ENCODE results near the gene LRRC63. TPM values are rescaled to one million over a fixed set of nuclear protein-coding genes. Genes with fewer than 3 reads are reported as not detected.

The LRRC63 gene
- total and polyA plus RNA-seq, 2 of the 4 experiments (the other 2 are of a cell fraction): not detected

DNA sequence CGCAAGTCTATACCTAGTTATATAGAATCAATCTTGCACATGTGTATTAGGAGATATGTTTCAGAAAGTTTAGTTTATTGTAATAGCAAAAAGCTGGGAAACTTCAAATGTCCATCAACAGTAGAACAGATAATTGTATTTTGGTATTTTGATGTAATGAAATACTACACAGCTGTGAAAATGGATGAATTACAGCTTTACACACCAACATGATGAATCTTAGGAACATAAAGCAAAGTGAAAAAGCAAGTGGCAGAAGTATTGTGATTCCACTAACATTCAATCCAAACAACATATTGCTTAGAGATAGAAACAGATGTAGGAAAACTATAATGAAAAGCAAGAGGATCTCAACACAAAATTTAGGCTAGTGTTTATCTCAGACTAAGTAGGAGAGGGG, 102.9 kb downstream of the LRRC63 start:
- no CpG with 5 or more reads among the region's 1 CpG for WGBS, 2 experiments (ENCODE audit: extremely low coverage in 2 of 2, insufficient read length in 1 of 2)
- no peak for ATAC-seq (ENCODE audit: low read depth)
- H3K4me3 ChIP-seq (ENCODE audit: insufficient read depth, low read depth, low read length): no peak overlapping the region
- H4K91ac ChIP-seq (ENCODE audit: insufficient read depth, low read depth, low read length): no peak overlapping the region
- H3K23ac ChIP-seq (ENCODE audit: low read depth, low read length): no peak overlapping the region
- no peak overlapping the region for H2AK9ac ChIP-seq (replicated peaks; ENCODE audit: low read depth, low read length, poor library complexity)
- H4K8ac ChIP-seq (ENCODE audit: low read depth in 2 of 2, low read length in 2 of 2): no peak overlapping the region
- no peak overlapping the region for H2BK5ac ChIP-seq (ENCODE audit: low read depth, low read length, poor library complexity, severe bottlenecking)
- no peaks in the 10 kb centered on the region for H3K9me1 ChIP-seq (ENCODE audit: insufficient read depth, low read length)
- no peak overlapping the region for H2BK20ac ChIP-seq (ENCODE audit: low read depth, low read length)
- no peaks in the 10 kb centered on the region for H3K27me3 ChIP-seq (ENCODE audit: control insufficient read depth, insufficient read depth, low read length)
- no peak overlapping the region for H3K27ac ChIP-seq (ENCODE audit: insufficient read depth, low read length)
- POLR2A ChIA-PET (ENCODE audit: unreplicated experiment): no interaction called here
- intact Hi-C loops (cut with micrococcal nuclease): no loop called here
- no peaks in the 10 kb centered on the region for H3K36me3 ChIP-seq (ENCODE audit: control insufficient read depth, insufficient read depth, low read length)
- H2AK5ac ChIP-seq (ENCODE audit: low read depth, low read length): no peak overlapping the region
- in situ Hi-C loops (cut with MboI; ENCODE audit: low sequenced_read_pairs): no loop called here
- DNase-seq: no peak
- H3K4me1 ChIP-seq (ENCODE audit: control insufficient read depth, insufficient read depth, low read length): no peaks in the 10 kb centered on the region
- H3K9ac ChIP-seq (ENCODE audit: low read depth, low read length): no peak overlapping the region
- no peak overlapping the region for H4K5ac ChIP-seq (ENCODE audit: low read depth, low read length)
- no peak overlapping the region for H2BK15ac ChIP-seq (ENCODE audit: low read depth, low read length)
- H3K79me1 ChIP-seq (ENCODE audit: low read depth in 1 of 2, low read length in 2 of 2): no peaks in the 10 kb centered on the region
- CTCF ChIA-PET: no interaction called here
- H3K9me3 ChIP-seq (ENCODE audit: control insufficient read depth, insufficient read depth, low read length): no peaks in the 10 kb centered on the region
- no peak overlapping the region for H3K4me2 ChIP-seq (ENCODE audit: low read depth, low read length)
- no peak overlapping the region for H3K4ac ChIP-seq (ENCODE audit: low read depth, low read length)
- no peak overlapping the region for H2AFZ ChIP-seq (replicated peaks; ENCODE audit: low read length, poor library complexity)
- dilution Hi-C loops (cut with HindIII; ENCODE audit: low sequenced_read_pairs, unreplicated experiment): no loop called here
- TF ChIP-seq, protein P1, sequence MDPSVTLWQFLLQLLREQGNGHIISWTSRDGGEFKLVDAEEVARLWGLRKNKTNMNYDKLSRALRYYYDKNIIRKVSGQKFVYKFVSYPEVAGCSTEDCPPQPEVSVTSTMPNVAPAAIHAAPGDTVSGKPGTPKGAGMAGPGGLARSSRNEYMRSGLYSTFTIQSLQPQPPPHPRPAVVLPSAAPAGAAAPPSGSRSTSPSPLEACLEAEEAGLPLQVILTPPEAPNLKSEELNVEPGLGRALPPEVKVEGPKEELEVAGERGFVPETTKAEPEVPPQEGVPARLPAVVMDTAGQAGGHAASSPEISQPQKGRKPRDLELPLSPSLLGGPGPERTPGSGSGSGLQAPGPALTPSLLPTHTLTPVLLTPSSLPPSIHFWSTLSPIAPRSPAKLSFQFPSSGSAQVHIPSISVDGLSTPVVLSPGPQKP (IDR thresholded peaks at IDR 0.05; ENCODE audit: borderline replicate concordance, low read depth, low read length): no peak
- TF ChIP-seq CEBPB (IDR thresholded peaks at IDR 0.05; ENCODE audit: low read depth, low read length) (no peak), SMC3 (IDR thresholded peaks at IDR 0.05; ENCODE audit: low read depth, low read length) (no peak), MAZ (IDR thresholded peaks at IDR 0.05; ENCODE audit: borderline replicate concordance, low read depth, low read length) (no peak), POLR2A (IDR thresholded peaks at IDR 0.05; ENCODE audit: low read depth, low read length) (no peak), RAD21 (IDR thresholded peaks at IDR 0.05; ENCODE audit: low read length) (no peak), BHLHE40 (IDR thresholded peaks at IDR 0.05; ENCODE audit: low read depth, low read length) (no peak)
- TF ChIP-seq, protein P2, sequence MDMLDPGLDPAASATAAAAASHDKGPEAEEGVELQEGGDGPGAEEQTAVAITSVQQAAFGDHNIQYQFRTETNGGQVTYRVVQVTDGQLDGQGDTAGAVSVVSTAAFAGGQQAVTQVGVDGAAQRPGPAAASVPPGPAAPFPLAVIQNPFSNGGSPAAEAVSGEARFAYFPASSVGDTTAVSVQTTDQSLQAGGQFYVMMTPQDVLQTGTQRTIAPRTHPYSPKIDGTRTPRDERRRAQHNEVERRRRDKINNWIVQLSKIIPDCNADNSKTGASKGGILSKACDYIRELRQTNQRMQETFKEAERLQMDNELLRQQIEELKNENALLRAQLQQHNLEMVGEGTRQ (IDR thresholded peaks at IDR 0.05; ENCODE audit: low read depth, low read length): no peak
- TF ChIP-seq, protein P3, sequence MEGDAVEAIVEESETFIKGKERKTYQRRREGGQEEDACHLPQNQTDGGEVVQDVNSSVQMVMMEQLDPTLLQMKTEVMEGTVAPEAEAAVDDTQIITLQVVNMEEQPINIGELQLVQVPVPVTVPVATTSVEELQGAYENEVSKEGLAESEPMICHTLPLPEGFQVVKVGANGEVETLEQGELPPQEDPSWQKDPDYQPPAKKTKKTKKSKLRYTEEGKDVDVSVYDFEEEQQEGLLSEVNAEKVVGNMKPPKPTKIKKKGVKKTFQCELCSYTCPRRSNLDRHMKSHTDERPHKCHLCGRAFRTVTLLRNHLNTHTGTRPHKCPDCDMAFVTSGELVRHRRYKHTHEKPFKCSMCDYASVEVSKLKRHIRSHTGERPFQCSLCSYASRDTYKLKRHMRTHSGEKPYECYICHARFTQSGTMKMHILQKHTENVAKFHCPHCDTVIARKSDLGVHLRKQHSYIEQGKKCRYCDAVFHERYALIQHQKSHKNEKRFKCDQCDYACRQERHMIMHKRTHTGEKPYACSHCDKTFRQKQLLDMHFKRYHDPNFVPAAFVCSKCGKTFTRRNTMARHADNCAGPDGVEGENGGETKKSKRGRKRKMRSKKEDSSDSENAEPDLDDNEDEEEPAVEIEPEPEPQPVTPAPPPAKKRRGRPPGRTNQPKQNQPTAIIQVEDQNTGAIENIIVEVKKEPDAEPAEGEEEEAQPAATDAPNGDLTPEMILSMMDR (conservative IDR thresholded peaks at IDR 0.05; ENCODE audit: low read depth, low read length): no peak
- H4K20me1 ChIP-seq (ENCODE audit: insufficient read depth, low read length): no peaks in the 10 kb centered on the region
- H3K18ac ChIP-seq (ENCODE audit: low read depth, low read length): no peak overlapping the region
- no peak overlapping the region for H2BK120ac ChIP-seq (ENCODE audit: low read depth, low read length)
- H3K56ac ChIP-seq (ENCODE audit: extremely low read depth, insufficient read depth, low read length): no peak overlapping the region
- no peak overlapping the region for H3K14ac ChIP-seq (replicated peaks; ENCODE audit: low read depth, low read length)
- BruUV-seq (replicated peaks): no TSS peak
